Measurements from ENCODE around the gene ADCY10.

- TF ChIP-seq, protein P1, sequence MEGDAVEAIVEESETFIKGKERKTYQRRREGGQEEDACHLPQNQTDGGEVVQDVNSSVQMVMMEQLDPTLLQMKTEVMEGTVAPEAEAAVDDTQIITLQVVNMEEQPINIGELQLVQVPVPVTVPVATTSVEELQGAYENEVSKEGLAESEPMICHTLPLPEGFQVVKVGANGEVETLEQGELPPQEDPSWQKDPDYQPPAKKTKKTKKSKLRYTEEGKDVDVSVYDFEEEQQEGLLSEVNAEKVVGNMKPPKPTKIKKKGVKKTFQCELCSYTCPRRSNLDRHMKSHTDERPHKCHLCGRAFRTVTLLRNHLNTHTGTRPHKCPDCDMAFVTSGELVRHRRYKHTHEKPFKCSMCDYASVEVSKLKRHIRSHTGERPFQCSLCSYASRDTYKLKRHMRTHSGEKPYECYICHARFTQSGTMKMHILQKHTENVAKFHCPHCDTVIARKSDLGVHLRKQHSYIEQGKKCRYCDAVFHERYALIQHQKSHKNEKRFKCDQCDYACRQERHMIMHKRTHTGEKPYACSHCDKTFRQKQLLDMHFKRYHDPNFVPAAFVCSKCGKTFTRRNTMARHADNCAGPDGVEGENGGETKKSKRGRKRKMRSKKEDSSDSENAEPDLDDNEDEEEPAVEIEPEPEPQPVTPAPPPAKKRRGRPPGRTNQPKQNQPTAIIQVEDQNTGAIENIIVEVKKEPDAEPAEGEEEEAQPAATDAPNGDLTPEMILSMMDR (IDR thresholded peaks at IDR 0.05; ENCODE audit: poor library complexity, severe bottlenecking): no peak
- TF ChIP-seq RAD21 (conservative IDR thresholded peaks at IDR 0.05) (no peak), TAF1 (IDR thresholded peaks at IDR 0.05; ENCODE audit: low read depth) (no peak), EP300 (conservative IDR thresholded peaks at IDR 0.05; ENCODE audit: poor library complexity, severe bottlenecking) (no peak), EZH2 (IDR thresholded peaks at IDR 0.05; ENCODE audit: borderline replicate concordance, insufficient read depth, low read length, poor library complexity, severe bottlenecking) (no peak), POLR2AphosphoS5 (IDR thresholded peaks at IDR 0.05) (no peak), MXI1 (conservative IDR thresholded peaks at IDR 0.05; ENCODE audit: poor library complexity, severe bottlenecking) (no peak)
Measured at GRCh38 chr1:167808104-167808503, 105.8 kb downstream of the ADCY10 start.

Measured in neural cell (in vitro differentiated cells).